Activated CD4-positive, alpha-beta T cell treated with anti-CD3 and anti-CD28 coated beads, Interleukin-2, Interleukin-6, amounts not matched to agents 100 ng/mL and 50 ng/mL, durations not matched to agents 16 hours and 8 hours (primary cell): ENCODE measurements around the gene ZDHHC11B.
"Not testable (repeated sequence)": the region's sequence is repeated elsewhere in the genome, so short reads cannot be mapped to it uniquely, and the experiment has no call there.

Experiments used
- DNase-seq: peaks from one replicate; pipeline ENCODE4 v3.0.0-alpha.2; 2020

Gene ZDHHC11B

DNA sequence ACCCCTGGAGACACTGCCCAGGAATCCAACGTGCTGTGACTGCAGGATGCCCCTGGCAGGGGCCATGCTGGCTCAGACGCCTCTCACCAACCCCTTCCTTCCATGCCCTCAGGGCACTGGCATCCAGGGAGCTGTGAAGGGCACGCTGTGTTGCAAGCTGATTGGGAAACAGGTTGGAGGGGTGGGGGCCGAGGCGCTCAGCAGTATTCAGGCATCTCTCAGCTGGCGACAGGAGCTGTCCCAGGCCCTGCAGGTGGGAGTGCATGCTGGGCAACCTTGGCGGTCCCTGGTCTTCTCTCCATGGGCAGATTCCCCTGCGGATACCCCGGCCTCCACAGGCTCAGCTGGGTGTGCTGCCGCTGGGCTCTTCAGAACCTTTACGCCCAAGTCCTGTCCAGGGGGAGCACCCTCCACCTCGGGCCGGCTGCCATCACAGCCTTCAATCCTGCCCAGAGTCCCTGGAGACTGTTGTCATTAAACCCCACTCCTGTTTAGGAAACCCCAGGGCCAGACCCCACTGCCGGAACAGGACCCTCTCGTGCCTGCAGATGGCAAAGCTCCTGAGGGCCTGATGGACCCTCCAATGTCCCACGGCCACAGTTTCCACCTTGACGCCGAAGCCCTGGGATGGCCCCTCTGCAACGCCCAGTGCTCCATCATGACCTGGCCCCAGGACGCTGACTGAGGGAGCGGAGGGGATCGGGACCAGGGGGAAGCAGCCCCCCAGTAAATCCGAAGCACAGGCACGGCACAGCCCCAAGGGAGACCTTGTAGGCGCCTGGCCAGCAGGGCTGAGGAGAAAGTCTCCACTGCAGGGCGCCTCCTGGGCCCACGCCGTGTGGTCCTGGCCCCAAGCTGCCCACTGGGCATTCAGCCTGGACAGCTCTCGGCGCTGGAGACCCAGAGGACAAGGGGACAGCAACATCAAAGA lies 100.7 kb downstream of the ZDHHC11B start:
- DNase-seq: no peak

DNA sequence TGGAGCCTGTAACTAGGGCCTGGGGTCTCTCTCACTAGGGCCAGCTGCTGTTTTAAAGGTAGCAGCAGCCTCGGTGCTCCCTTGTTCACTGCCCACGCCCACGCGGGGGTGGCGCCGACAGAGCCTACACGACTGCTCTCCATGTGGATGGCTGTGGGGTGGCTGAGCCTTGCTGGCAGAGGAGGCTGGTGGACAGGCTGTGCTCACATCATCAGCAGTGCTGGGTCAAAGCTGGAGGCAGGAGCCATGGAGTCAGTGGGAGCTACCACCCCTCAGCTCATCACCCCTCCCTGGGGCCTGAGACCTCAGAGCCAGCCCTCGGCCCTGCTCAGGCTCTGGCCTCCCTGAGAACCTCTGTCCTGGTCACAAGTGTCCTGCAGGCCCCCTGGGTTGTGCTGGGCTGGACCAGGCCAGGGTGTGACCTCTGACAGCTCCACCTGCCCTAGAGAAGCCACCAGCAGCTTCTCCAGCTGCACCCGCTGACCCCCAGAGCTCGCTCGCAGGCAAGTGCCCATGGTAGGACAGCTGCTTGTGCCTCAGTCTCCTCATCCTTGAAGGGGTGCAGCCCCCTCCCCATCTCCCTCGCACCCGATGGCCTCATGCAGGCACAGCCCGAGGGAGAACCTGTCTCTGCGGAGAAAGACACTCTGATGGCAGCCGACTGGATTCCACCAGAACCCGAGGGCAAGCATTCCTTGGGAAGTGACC lies 101.7 kb downstream of the ZDHHC11B start:
- DNase-seq: not testable (repeated sequence)

DNA sequence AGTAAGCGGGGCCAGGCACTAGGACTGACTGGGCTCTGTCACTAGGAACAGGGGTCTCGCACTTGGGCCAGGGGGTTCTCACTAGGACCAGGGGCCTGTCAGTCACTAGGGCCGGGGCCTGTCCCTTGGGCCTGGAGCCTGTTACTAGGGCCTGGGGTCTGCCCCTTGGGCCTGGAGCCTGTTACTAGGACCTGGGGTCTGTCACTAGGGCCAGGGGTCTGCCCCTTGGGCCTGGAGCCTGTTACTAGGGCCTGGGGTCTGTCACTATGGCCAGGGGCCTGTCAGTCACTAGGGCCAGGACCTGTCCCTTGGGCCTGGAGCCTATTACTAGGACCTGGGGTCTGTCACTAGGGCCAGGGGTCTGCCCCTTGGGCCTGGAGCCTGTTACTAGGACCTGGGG lies 102.3 kb downstream of the ZDHHC11B start:
- not testable (repeated sequence) for DNase-seq

DNA sequence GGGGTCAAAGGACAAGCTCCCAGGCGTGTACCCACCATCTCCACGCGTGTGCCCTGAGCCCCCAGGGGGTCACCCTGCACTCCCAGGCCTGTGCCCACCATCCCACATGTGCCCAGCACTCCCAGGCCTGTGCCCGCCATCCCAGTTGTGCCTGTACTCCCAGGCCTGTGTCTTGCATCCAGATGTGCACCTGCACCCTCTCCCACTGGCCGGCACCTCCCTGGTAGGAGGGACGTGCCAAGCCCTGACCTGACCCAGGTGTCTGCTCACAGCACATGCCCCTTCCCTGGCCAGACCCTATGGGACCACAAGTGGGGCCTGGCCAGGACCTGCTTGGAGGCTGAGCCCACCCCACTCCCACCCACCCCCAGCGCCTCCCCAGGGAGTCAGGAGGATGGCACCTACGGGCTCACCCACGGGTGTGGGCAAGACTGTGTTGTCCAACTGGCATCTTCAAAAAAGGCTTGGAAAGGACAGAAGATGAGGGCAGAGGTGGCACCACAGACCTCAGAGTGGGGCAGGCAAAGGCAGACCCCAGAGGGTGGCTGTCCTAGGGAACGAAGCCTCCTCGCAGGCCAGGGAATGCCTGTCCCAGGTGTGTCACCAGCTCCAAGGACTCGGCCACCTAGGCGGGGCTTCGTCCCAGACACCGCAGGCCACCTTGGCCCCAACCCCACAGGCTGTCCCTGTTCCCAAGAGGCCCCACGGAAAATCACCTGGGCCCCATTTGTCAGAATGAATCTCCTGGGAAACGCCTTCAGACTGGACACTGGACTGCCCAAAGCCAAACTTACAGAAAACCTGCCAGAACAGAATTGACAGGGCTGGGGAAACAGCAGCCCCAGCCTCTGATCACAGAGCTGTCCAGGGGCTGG lies 103.0 kb downstream of the ZDHHC11B start:
- DNase-seq: not testable (repeated sequence)

DNA sequence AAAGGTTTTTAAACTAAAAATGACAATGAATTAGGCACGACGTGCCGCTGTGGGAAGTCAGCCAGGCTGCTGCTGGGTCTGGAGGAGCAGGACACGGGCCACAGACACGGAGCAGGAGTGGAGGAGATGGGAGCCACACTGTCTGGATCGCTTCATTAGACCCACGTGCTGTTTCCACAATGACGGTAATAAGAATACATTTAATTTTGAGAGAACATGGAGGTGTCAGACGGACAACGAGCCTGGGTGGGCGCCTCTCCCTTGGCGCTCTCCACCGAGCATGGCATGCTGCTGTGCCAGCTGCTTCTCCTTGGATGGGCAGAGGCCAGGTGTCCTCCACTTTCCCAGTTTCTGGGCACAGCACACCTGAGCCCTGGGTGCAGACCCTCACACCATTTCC lies 103.7 kb downstream of the ZDHHC11B start:
- not testable (repeated sequence) for DNase-seq

DNA sequence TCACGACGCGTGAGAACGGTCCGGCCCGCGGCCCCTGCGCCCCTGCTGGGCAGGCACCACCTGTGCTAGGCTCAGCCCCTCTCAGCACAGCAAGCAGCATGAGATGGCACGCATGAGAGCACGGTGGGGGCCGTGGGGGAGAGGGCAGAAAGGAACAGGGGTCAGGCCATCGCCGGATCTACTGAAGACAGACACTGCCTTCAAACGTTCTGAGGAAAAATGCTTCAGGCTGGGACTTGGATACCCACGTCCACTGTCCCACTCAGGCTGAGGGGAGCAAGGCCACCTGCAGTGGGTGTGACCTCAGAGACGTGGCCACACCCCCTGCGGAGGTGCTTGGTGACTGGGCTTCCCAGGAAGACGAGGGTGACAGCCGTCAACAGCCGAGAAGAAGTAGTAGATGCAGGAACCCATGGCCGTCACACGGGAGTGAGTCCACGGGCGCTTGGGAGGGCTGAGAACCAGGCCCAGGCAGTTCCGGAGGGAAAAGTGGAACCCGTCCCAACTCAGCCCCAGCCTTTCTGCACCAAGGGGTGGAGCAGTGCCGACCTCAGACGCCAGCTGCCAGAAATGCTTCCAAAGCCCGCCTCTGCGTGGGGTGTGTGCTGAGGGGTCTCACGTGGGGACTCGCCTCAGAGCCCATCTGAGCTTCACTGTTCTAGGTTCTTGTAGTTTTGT lies 104.3 kb downstream of the ZDHHC11B start:
- not testable (repeated sequence) for DNase-seq

DNA sequence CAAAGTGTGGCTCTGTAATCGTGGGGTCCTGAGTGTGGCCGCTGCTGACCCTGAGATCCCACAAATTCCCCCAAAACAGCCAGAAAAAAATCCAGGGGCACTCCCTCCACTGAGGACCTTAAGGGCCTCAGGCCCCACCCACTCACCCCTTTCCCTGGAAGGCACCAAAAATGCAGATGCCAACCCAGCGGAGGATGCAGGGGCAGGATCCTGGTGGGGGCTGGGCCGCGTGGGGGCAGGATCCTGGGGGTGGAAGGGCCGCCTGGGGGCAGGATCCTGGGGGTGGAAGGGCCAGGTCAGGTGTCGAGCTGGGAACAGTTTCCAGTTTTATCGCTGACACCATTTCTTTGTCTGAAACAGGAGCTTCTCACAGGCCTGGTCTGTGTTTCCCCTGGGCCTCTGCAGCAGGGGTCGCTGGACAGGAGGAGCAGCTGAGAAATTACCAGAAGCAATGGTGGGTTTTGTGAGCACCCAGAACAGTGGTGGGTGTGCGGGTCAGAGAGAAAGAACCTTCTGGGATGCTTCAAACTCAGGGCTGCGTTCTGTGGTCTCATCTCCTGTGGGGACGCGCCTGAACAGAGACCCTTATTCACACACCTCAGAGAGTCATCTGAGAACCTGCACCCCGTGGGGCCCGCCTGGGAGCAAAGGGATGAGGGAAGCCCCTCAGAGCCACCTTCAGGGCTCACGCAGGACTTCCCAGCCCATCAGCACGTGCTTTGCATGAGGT lies 105.2 kb downstream of the ZDHHC11B start:
- not testable (repeated sequence) for DNase-seq

DNA sequence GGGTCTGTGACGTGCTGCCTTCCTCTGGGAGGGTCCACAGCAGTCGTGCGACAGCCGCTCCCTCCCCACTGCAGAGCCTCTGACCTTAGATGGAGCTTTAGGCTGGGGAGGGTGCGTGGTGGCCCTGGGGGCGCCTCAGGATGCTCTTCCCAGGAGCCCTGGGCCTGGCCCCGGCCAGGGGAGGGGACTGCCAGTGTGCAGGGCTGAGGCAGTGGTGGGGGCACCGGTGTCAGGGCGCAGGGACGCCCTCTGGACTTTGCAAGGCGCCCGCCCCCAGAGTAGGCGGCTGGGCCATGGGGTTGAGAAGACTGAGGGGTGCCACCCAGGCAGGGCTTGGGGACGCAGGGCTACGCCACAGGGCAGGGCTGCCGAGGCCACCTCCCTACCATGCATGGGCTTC lies 106.0 kb downstream of the ZDHHC11B start:
- not testable (repeated sequence) for DNase-seq

DNA sequence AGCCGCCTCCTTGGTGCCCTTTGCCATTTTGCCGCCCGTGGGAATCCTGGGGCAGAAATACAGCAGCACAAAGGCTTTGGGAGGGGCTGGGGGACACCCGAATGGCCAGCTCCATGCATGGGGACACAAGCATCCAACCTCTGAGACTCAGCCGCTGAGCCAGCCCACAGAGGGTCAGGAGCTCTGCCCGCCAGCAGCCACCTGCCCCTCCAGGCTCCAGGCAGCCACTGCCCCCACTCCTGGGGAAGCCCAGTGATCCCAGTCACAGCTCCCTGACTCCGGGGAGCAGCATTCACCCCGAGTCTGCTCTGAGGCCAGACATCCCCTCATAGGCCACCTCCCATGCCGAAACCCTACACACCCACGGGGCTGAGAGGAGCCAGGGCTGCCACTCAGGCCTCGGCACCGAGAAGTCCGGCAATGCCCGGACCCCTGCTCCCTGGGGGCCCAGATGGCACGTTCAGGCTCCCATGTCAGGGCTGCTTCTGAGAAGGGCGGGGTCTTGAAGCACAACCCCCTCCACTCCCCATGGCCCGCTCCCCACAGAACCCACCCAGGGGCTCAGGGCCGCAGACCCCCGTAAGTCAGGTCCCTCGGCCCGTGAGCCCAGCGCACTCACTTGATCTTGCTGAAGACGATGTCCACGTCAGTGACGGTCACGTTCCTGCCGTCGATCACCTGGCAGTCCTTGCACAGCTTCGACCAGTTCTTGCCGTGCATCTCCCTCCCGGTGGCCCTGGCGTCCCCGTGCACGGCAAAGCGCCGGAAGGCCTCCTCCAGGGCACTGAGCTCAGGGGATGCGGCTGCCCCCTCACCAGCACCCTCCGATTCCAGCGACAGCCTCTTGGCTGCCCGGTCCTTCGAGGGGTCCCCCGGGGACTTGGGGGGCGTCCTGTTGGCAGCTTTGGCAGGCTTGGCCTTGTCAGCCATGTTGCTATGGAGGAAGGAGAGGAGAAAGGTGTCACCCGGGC lies 107.1 kb downstream of the ZDHHC11B start:
- DNase-seq: no peak

DNA sequence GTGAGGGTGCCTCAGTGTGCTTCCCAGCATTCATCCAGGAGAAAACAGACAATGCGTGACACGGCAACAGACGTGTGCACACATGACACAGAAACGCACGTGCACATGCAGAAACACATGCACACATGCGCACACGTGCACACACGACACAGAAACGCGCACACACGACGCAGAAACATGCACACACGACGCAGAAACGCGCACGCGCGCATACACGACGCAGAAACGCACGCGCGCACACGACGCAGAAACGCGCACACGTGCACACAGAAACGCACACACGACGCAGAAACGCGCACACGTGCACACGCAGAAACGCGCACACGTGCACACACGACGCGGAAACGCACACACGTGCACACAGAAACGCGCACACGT lies 107.8 kb downstream of the ZDHHC11B start:
- no peak for DNase-seq

DNA sequence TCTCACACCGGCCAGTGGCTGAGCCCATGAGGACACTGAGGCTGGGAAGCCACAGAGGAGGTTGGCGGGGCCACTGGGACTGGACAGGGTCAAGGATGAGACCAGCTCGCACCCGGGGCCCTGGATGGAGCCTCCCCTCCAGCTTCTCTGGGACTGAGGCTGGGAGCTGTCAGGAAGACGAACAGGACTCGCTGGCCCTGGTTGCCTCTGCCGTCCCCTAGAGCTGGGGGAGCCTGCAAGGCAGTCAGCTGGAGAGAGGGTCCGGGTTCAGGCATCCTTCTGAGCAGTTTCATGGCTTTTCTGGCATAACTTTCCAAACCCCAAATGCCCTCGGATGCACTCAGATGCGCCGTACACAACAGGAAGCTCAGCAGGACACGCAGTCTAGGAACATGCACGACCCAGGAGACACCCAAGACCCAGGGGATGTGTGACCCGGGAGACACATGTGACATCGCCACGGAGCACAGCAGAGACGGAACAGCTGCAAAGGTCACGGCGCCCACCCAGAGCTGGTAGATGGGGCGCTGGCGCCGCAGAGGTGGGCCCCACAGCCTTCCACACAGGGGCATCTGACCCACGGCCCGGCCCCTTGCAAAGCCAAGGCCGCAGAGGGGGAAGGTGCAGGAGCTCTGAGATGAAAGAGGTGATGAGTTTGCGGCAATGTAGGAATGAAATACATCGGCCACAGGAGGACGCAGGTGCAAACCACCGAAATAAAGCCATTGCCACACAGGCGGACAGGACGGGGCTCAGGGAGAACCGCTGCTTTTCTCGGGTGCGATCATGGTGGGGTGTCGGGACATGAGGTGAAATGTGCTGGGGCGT lies 108.4 kb downstream of the ZDHHC11B start:
- DNase-seq: no peak

DNA sequence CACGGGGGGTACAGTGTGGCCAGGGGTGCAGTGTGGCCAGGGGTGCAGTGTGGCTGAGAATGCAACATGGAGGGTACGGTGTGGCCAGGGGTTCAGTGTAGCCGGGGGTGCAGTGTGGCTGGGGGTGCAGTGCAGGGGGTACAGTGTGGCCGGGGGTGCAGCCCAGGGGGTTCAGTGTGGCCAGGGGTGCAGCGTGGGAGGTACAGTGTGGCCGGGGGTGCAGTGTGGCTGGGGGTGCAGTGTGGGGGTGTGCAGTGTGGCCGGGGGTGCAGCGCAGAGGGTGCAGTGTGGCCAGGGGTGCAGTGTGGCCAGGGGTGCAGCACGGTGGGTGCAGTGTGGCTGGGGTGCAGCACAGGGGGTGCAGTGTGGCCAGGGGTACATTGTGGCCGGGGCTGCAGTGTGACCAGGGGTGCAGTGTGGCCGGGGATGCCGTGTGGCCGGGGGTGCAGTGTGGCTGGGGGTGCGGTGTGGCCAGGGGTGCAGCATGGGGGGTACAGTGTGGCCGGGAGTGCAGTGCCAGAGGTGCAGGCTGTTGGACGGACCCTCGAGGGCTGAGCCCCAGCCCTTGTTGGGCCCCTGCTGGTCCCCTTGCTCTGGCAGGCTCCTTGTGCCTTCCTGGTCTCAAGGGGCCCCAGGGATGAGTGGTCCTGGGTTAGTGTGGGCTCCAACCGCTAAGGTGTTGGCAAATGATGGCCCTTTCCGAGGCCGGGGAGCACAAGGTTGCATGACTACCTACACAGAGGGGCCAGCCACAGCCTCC lies 109.2 kb downstream of the ZDHHC11B start:
- no peak for DNase-seq

DNA sequence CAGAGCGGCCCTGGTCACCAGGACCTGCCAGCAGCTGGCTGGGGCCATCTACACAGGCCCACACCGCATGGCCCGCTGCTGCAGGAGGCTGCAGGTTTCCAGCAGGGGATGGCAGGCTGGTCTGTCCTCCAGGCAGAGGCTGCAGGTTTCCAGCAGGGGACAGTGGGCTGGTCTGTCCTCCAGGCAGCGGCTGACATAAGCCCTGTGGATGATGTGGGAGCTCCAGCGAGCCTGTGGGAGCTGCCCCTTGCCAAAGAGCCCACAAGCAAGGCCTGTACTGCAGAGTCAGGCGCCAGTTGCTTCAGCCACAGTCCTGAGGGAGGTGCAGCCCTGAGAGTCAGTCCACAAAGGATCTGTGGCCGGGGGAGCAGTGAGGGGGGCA lies 109.9 kb downstream of the ZDHHC11B start:
- DNase-seq: no peak

DNA sequence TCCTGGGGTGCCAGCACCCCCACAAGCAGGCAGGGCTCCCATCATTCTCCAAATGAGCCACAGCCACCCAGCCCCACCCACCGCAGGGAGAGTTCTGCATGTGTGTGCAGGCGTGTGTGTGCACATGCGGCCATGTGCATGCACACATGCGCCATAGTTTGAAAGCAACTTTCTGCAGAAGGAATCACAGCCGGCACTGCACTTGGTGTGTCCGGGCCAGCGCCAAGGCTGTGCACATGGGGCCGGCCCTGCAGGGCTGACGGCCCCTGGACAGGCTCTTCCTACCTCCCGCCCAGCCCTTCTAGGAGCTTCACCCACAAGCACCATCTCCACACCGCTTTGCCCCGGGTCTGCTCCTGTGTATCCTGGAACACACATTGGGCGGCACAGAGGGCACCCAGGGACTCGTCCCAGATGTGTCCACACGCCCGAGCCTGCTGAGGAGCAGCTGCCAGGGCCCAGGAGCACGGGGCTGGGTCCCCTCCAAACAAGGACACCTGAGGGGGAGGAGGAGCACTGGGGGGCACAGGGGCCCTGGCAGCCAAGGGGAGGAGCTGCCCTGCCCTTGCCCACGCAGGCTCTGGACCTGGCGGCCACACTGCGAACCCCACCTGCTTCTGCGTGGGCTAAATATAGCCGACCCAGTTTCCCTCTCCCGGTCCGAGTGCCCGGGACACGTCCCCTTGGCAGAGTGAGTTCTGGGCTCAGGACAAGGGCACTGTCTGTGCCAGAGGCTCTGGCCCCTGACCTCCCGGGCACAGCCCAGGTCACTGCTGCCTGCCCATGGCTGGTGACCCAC lies 110.5 kb downstream of the ZDHHC11B start:
- DNase-seq: no peak

DNA sequence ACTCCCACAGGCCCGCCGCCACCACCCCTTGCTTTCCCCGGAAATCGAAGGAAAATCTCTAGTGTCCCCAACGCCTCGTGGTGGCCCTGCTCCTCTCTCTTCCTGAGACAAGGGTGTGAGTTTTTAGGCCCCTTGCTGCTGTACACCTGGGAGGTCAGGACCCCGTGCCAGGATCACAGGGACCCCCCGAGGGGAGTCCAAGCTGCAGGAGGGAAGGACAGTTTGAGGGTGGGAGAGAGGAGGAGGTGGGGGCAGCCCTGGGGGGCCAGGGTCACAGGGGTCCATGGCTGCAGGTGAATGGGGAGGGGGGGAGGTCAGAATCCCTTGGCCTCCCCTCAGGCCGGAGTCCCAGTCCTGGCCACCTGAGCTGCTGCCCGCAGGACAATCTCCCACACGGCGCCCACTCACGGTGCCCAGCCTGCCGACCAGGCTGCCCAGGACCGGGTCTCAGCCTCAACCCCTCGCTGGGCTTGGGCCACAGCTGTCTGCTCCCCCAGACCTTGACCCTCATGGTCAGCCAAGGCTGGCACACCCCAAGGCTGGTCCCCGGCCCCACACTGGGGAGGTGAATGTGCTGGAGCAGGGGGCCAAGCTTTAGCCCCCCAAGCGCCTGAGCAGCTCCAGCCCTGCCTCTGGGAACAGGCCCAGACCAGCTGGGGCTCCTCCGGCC lies 111.2 kb downstream of the ZDHHC11B start:
- DNase-seq: no peak

DNA sequence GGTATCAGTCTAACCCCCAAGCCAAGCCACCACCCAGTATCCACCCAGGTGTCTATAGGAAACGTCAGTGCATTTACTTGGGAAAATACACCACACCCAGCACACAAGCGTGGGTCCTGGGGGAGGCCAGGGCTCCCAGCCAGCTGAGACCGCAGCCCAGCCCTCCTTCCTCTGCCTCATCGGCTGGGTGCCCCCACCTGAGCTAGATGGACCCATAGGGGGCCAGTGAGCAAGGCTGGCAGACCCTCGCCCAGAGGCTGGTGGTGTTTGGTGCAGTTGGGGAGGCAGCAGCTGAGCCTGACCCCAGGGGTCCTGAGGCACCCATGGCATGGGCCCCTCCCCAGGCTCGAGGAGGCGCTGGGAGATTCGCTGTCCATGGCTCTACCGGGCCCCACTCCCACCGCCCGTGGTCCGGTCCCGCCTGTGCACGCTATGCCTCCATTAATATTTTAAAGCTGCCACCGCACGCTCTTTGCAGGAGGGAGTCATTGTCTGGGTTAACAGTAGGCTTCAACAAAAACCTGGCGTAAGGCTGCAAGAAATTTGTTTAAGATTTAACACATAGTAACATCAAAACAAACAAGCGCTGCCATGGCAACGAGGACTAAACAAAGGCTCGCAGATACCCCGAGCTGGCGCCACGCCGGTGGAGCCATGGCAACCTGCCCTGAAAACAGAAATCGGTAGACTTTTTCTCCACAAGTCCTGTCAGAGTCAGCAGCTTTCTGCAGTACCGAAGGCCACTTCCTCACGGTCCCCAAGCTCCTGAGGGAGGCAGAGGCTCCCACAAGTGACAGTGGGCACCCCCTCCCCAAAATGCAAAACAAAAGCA lies 112.0 kb downstream of the ZDHHC11B start:
- DNase-seq: peak; percentile 80
